DND-41 (cell line): ENCODE results near the gene DNASE1L2.

ENCODE experiments used
- CTCF ChIP-seq: IDR thresholded peaks from 2 replicates; pipeline ENCODE4 v1.5.1; 2012; ENCODE audit warnings: borderline replicate concordance, low read length, moderate library complexity, mild to moderate bottlenecking; ENCODE audit not compliant: poor library complexity, severe bottlenecking; ENCODE audit errors: extremely low read depth
- EZH2 ChIP-seq: IDR thresholded peaks from 3 replicates; pipeline ENCODE4 v1.6.1; 2012; ENCODE audit warnings: borderline replicate concordance, low read depth, mild to moderate bottlenecking, moderate library complexity, low read length, inconsistent platforms; ENCODE audit not compliant: severe bottlenecking

GRCh38 chr16:2275476-2276367 lies 39.5 kb downstream of the DNASE1L2 start:
- TF ChIP-seq EZH2, result no peak
- no peak for TF ChIP-seq CTCF
